ENCODE data around the gene PPT2. TPM values are rescaled to one million over a fixed set of nuclear protein-coding genes. Genes with fewer than 3 reads are reported as not detected.

PPT2 gene
- polyA plus RNA-seq, 2 of the 4 experiments (the other 2 are of a cell fraction): 9.3 to 11.7 TPM

DNA sequence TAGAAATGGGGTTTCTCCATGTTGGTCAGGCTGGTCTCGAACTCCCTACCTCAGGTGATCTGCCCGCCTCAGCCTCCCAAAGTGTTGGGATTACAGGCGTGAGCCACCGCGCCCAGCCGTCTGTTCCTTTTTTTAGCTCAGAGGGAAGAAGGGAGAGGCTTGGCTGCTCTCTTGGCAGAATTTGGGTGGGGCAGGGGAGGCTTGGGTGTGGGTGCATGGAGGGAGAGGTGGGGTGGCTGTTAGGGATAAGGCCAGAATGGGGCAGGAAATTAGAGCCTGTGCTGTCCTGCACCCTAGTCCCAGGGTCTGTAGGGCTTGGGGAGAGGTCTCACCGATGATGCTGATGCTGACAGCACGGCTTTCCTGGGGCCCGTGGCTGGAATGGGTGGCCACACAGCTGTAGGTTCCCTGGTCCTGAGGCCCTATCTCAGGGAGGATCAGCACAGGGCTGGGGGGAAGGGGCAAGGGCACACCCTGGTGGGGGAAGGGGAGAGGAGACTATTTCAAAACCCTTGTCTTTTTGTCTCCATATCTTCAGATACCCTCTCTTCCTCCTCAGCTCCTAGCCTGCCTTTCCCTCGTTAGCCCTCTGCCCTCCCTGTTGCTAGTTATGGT, 28.1 kb downstream of the PPT2 start:
- Histone ChIP-seq H3K27ac (no peak overlapping the region), H3K4me1 (peaks cover 25% of the 10 kb centered on the region), H3K4me2 (no peak overlapping the region), H3K9me3 (no peaks in the 10 kb centered on the region), H3K4me3 (no peak overlapping the region)
- ATAC-seq (no peak), DNase-seq (ENCODE audit: low read depth in 1 of 2, low spot score in 1 of 2) (no peak), FAIRE-seq (no peak)
- no peak for TF ChIP-seq BCL3 (IDR thresholded peaks at IDR 0.05)
- TF ChIP-seq EHMT2 (IDR thresholded peaks at IDR 0.05; ENCODE audit: low read depth): no peak
- no peak for TF ChIP-seq CHD4 (IDR thresholded peaks at IDR 0.05; ENCODE audit: borderline replicate concordance)
- TF ChIP-seq RARB (CRISPR knock-in tag; IDR thresholded peaks at IDR 0.05): no peak
- TF ChIP-seq EP300 (IDR thresholded peaks at IDR 0.05): no peak
- TF ChIP-seq RAD21 (conservative IDR thresholded peaks at IDR 0.05 in 1 of 2, IDR thresholded peaks at IDR 0.05 in 1 of 2): no peak
- TF ChIP-seq FOXS1 (CRISPR knock-in tag; IDR thresholded peaks at IDR 0.05): no peak
- no peak for TF ChIP-seq TP53 (CRISPR knock-in tag; IDR thresholded peaks at IDR 0.05)
- TF ChIP-seq JUNB (IDR thresholded peaks at IDR 0.05): no peak
- TF ChIP-seq ZSCAN20 (CRISPR knock-in tag; IDR thresholded peaks at IDR 0.05): no peak
- TF ChIP-seq, protein P1, sequence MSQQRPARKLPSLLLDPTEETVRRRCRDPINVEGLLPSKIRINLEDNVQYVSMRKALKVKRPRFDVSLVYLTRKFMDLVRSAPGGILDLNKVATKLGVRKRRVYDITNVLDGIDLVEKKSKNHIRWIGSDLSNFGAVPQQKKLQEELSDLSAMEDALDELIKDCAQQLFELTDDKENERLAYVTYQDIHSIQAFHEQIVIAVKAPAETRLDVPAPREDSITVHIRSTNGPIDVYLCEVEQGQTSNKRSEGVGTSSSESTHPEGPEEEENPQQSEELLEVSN (IDR thresholded peaks at IDR 0.05; ENCODE audit: borderline replicate concordance, low read depth): no peak
- WGBS (ENCODE audit: missing lambda C conversion rate): 92% methylated on average over 8 of the region's 10 CpGs
- CTCF ChIA-PET: interaction anchor here (0.9 to 1.7 kb wide), 4 partner anchors 12 to 134 kb away, joined by 3 to 6 read pairs (median 5); no protein-coding TSS in a partner anchor
- POLR2A ChIA-PET: interaction anchor here (1.3 kb wide), 1 partner anchor 14 kb away, joined by 3 read pairs; no protein-coding TSS in a partner anchor

DNA sequence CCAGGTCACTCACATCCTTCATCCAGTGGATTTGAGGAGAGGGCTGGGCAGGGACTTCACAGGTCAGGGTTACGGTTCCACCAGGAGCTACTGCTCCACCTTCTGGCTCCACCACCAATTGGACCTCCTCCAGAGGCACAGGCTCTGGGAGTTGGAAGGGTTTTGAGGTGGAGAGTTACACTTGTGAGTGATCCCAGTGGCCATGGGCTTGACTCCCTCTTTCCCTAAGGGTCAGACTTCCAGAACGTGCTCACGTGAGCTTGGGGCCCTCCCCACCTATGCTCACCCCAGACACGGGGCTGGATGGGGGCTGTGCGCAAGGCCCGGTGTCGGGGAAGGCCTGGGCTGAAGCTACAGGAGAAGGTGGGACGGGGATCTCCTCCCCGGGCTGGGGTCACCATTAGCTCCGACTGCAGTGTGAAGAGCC, 28.6 kb downstream of the PPT2 start:
- ATAC-seq: no peak
- H3K9me3 ChIP-seq: no peaks in the 10 kb centered on the region
- H3K4me3 ChIP-seq: no peak overlapping the region
- H3K27ac ChIP-seq: no peak overlapping the region
- DNase-seq (ENCODE audit: low read depth in 1 of 2, low spot score in 1 of 2): no peak
- ChIA-PET POLR2A (interaction anchor here (1.3 kb wide), 1 partner anchor 13 kb away, joined by 3 read pairs; no protein-coding TSS in a partner anchor), CTCF (interaction anchor here (0.6 to 1.7 kb wide), 4 partner anchors 12 to 64 kb away, joined by 4 to 6 read pairs (median 5); no protein-coding TSS in a partner anchor)
- peaks cover 25% of the 10 kb centered on the region for H3K4me1 ChIP-seq
- WGBS (ENCODE audit: missing lambda C conversion rate): 80% methylated on average over 1 of the region's 10 CpGs
- FAIRE-seq: no peak
- no peak overlapping the region for H3K4me2 ChIP-seq
- no peak for TF ChIP-seq POLR2AphosphoS2 (conservative IDR thresholded peaks at IDR 0.05; ENCODE audit: low read length)
- TF ChIP-seq CEBPB (IDR thresholded peaks at IDR 0.05): no peak
- TF ChIP-seq, protein P2, sequence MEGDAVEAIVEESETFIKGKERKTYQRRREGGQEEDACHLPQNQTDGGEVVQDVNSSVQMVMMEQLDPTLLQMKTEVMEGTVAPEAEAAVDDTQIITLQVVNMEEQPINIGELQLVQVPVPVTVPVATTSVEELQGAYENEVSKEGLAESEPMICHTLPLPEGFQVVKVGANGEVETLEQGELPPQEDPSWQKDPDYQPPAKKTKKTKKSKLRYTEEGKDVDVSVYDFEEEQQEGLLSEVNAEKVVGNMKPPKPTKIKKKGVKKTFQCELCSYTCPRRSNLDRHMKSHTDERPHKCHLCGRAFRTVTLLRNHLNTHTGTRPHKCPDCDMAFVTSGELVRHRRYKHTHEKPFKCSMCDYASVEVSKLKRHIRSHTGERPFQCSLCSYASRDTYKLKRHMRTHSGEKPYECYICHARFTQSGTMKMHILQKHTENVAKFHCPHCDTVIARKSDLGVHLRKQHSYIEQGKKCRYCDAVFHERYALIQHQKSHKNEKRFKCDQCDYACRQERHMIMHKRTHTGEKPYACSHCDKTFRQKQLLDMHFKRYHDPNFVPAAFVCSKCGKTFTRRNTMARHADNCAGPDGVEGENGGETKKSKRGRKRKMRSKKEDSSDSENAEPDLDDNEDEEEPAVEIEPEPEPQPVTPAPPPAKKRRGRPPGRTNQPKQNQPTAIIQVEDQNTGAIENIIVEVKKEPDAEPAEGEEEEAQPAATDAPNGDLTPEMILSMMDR (IDR thresholded peaks at IDR 0.05): no peak
- no peak for TF ChIP-seq SMC3 (IDR thresholded peaks at IDR 0.05)
- no peak for TF ChIP-seq CBX8 (IDR thresholded peaks at IDR 0.05)
- no peak for TF ChIP-seq NR3C1 (IDR thresholded peaks at IDR 0.05)
- no peak for TF ChIP-seq MYC (IDR thresholded peaks at IDR 0.05; ENCODE audit: borderline replicate concordance, low read length)
- TF ChIP-seq HEYL (CRISPR knock-in tag; IDR thresholded peaks at IDR 0.05): no peak
- TF ChIP-seq, protein P3, sequence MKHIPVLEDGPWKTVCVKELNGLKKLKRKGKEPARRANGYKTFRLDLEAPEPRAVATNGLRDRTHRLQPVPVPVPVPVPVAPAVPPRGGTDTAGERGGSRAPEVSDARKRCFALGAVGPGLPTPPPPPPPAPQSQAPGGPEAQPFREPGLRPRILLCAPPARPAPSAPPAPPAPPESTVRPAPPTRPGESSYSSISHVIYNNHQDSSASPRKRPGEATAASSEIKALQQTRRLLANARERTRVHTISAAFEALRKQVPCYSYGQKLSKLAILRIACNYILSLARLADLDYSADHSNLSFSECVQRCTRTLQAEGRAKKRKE (CRISPR knock-in tag; IDR thresholded peaks at IDR 0.05; ENCODE audit: low read depth): no peak
- TF ChIP-seq MAFK (IDR thresholded peaks at IDR 0.05; ENCODE audit: partially characterized antibody): no peak
- TF ChIP-seq CBX2 (IDR thresholded peaks at IDR 0.05; ENCODE audit: borderline replicate concordance, low read depth): no peak
- TF ChIP-seq TFCP2L1 (CRISPR knock-in tag; IDR thresholded peaks at IDR 0.05): no peak
- no peak for TF ChIP-seq ZSCAN20 (CRISPR knock-in tag; IDR thresholded peaks at IDR 0.05)
- no peak for TF ChIP-seq HES2 (IDR thresholded peaks at IDR 0.05)

All from A549 (cell line).